Neural progenitor cell (in vitro differentiated cells): ENCODE measurements around the gene WDSUB1. TPM values are rescaled to one million over a fixed set of nuclear protein-coding genes. Genes with fewer than 3 reads are reported as not detected.

Experiments
- DNase-seq: peaks from one replicate; pipeline ENCODE4 v3.0.0-alpha.2; 2016; ENCODE audit warnings: low spot score
- H2AFZ ChIP-seq: fragments of 200-600 bp; sonication (generic); replicated peaks from 2 replicates; pipeline ENCODE4 v1.6.1; 2016; ENCODE audit warnings: antibody characterized with exemption
- H3F3A ChIP-seq: fragments of 200-600 bp; sonication (generic); 2 replicates; pipeline ENCODE4 v1.6.1; 2016; ENCODE audit warnings: antibody characterized with exemption, low read depth
- H3K27ac ChIP-seq: fragments of 200-600 bp; sonication (generic); 2 replicates; pipeline ENCODE4 v1.5.1; 2016; ENCODE audit warnings: mild to moderate bottlenecking
- H3K27me3 ChIP-seq: fragments of 200-600 bp; sonication (generic); 2 replicates; pipeline ENCODE4 v1.6.1; 2016; ENCODE audit warnings: mild to moderate bottlenecking, moderate library complexity
- H3K36me3 ChIP-seq: fragments of 200-600 bp; sonication (generic); 2 replicates; pipeline ENCODE4 v1.5.1; 2016
- H3K4me1 ChIP-seq: fragments of 200-600 bp; sonication (generic); 2 replicates; pipeline ENCODE4 v1.6.1; 2016; ENCODE audit warnings: mixed run types
- H3K4me2 ChIP-seq: fragments of 200-600 bp; sonication (generic); 2 replicates; pipeline ENCODE4 v1.6.1; 2016
- H3K4me3 ChIP-seq: fragments of 200-600 bp; sonication (generic); 2 replicates; pipeline ENCODE4 v1.5.1; 2016
- H3K79me2 ChIP-seq: fragments of 200-600 bp; sonication (generic); 2 replicates; pipeline ENCODE4 v1.6.1; 2016; ENCODE audit warnings: low read depth
- H3K9ac ChIP-seq: fragments of 200-600 bp; sonication (generic); 2 replicates; pipeline ENCODE4 v1.6.1; 2016
- H3K9me3 ChIP-seq: fragments of 200-600 bp; sonication (generic); 2 replicates; pipeline ENCODE4 v1.5.1; 2016; ENCODE audit warnings: low read depth
- H4K20me1 ChIP-seq: fragments of 200-600 bp; sonication (generic); 2 replicates; pipeline ENCODE4 v1.6.1; 2016; ENCODE audit warnings: low read depth
- H3K27ac Mint-ChIP-seq: 3 replicates; pipeline ENCODE4 v1.8.0; 2021; ENCODE audit warnings: mixed read lengths
- H3K27me3 Mint-ChIP-seq: 2 replicates; pipeline ENCODE4 v1.8.0; 2022; ENCODE audit warnings: low read depth, mild to moderate bottlenecking, inconsistent platforms, moderate library complexity, mixed read lengths; ENCODE audit not compliant: insufficient read depth
- H3K36me3 Mint-ChIP-seq: 3 replicates; pipeline ENCODE4 v1.8.0; 2021; ENCODE audit warnings: mixed read lengths
- H3K4me1 Mint-ChIP-seq: 3 replicates; pipeline ENCODE4 v1.8.0; 2021; ENCODE audit warnings: mixed read lengths
- H3K4me3 Mint-ChIP-seq: 3 replicates; pipeline ENCODE4 v1.8.0; 2021; ENCODE audit warnings: mild to moderate bottlenecking, moderate library complexity, mixed read lengths
- H3K9me3 Mint-ChIP-seq: 3 replicates; pipeline ENCODE4 v1.8.0; 2020; ENCODE audit warnings: mixed read lengths
- EZH2 ChIP-seq: fragments of 200-600 bp; sonication (generic); IDR thresholded peaks from 2 replicates; pipeline ENCODE4 v1.6.1; 2017; ENCODE audit warnings: antibody characterized with exemption, mild to moderate bottlenecking, moderate library complexity
- EZH2phosphoT487 ChIP-seq: fragments of 200-600 bp; sonication (generic); IDR thresholded peaks from 2 replicates; pipeline ENCODE4 v1.6.1; 2017; ENCODE audit warnings: antibody characterized with exemption
- total RNA-seq: library from RNA; depleted of rRNA; stranded (reverse); fragments of >200 nt; gene quantifications from 2 replicates; pipeline ENCODE4 v1.2.3, GENCODE V29; 2015; ENCODE audit warnings: low replicate concordance
- TF ChIP-seq, protein P1 (sequence below): fragments of 200-600 bp; sonication (generic); IDR thresholded peaks from 2 replicates; pipeline ENCODE4 v1.5.1; 2017; ENCODE audit warnings: antibody characterized with exemption, mild to moderate bottlenecking

The WDSUB1 gene
- total RNA-seq, 1 donor from 2014 or later, result 5.2 TPM

DNA sequence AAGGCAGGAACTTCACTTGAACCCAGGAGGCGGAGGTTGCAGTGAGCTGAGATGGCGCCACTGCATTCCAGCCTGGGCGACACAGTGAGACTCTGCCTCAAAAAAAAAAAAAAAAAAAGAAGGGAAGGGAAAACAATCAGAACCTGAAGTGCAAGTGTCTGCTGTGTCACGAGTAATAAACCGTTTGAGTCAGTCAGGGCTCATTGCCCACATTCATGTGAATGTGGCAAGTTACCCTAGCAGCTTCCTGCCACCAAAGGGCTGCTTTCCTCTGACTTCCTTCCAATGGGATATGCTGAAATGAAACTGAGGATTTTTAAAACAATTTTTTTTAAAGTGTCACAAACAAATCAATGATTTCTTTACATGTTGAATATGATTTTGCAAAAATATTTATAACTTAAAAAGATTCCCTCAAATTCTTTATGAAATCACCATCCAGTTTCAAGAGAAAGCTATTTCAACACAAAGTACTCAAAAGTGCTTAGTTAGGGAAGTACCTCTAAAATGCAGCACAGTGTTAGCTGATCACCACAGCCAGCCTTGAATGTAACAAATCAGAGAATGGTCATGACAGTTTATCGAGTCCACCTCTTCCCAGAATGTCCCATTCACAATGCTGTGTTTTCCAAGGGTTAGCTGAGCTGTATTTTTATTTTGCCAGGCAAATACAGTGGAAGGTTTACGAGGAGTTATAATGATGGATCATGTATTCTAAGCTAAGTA, 36.4 kb downstream of the WDSUB1 start:
- H3K36me3 Mint-ChIP-seq, result peaks cover 15% of the 10 kb centered on the region
- H3K9me3 ChIP-seq, result no peaks in the 10 kb centered on the region
- no peak overlapping the region for H3K4me3 Mint-ChIP-seq
- H4K20me1 ChIP-seq, result no peaks in the 10 kb centered on the region
- no peaks in the 10 kb centered on the region for H3F3A ChIP-seq
- H3K27me3 Mint-ChIP-seq, result peaks cover 5% of the 10 kb centered on the region
- H3K27ac ChIP-seq, result no peak overlapping the region
- no peaks in the 10 kb centered on the region for H3K79me2 ChIP-seq
- peaks cover 6% of the 10 kb centered on the region for H3K4me1 Mint-ChIP-seq
- no peak overlapping the region for H3K27ac Mint-ChIP-seq
- H3K9ac ChIP-seq, result no peak overlapping the region
- DNase-seq, result no peak
- H3K36me3 ChIP-seq, result peaks cover 4% of the 10 kb centered on the region
- no peak overlapping the region for H3K4me2 ChIP-seq
- H2AFZ ChIP-seq, result no peak overlapping the region
- no peaks in the 10 kb centered on the region for H3K4me1 ChIP-seq
- H3K9me3 Mint-ChIP-seq, result peaks cover 7% of the 10 kb centered on the region
- H3K27me3 ChIP-seq, result no peaks in the 10 kb centered on the region
- H3K4me3 ChIP-seq, result no peak overlapping the region
- TF ChIP-seq EZH2phosphoT487 (no peak), EZH2 (no peak)
- TF ChIP-seq, protein P1, sequence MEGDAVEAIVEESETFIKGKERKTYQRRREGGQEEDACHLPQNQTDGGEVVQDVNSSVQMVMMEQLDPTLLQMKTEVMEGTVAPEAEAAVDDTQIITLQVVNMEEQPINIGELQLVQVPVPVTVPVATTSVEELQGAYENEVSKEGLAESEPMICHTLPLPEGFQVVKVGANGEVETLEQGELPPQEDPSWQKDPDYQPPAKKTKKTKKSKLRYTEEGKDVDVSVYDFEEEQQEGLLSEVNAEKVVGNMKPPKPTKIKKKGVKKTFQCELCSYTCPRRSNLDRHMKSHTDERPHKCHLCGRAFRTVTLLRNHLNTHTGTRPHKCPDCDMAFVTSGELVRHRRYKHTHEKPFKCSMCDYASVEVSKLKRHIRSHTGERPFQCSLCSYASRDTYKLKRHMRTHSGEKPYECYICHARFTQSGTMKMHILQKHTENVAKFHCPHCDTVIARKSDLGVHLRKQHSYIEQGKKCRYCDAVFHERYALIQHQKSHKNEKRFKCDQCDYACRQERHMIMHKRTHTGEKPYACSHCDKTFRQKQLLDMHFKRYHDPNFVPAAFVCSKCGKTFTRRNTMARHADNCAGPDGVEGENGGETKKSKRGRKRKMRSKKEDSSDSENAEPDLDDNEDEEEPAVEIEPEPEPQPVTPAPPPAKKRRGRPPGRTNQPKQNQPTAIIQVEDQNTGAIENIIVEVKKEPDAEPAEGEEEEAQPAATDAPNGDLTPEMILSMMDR, result no peak

DNA sequence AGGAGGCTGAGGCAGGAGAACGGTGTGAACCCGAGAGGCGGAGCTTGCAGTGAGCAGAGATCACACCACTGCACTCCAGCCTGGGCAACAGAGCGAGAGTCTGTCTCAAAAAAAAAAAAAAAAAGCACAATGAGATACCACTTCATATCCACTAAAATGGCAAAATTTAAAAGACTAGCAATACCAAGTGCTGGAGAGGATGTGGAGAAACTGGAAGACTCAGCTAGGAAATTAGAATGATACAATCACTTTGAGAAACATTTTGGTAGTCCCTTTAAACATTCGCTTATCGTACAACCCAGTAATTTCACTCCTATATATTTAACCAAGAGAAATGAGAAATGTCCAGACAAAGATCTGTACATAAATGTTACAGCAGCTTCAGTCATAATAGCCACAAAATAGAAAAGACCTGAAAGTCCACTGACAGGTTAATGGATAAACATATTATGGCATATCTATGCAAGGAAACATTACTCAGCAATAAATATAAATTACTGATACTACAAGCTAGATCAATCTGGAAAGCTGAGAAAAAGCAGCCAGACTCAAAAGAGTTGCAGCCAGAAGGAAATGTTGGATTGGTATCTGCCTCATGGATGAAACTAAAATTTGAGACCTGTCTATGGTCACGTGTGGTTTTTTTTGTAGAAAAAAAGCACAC, 40.0 kb downstream of the WDSUB1 start:
- no peak overlapping the region for H3K4me3 ChIP-seq

DNA sequence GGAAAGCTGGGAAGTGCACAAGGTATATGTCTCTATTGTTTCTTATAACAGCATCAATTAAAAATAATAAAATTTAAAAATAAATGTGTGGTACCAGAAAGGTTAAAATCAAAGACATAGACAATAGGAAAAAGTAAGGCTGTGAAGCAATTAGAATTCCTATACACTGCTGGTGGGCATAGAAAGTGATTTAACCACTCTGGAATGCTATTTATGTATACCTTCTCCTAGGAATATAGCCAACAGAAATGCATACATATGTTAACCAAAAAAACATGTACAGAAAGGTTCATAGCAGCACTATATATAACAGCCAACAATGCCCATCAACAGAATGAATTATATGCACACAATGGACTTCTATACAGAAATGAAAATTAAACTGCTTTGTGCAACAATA, 43.0 kb downstream of the WDSUB1 start:
- Histone ChIP-seq H2AFZ (no peak overlapping the region), H3K4me2 (no peak overlapping the region), H3K4me3 (no peak overlapping the region), H3K27me3 (no peaks in the 10 kb centered on the region), H3F3A (no peaks in the 10 kb centered on the region), H3K4me1 (no peaks in the 10 kb centered on the region), H4K20me1 (no peaks in the 10 kb centered on the region), H3K9me3 (no peaks in the 10 kb centered on the region), H3K27ac (no peak overlapping the region), H3K9ac (no peak overlapping the region), H3K36me3 (peaks cover 4% of the 10 kb centered on the region), H3K79me2 (no peaks in the 10 kb centered on the region)
- TF ChIP-seq EZH2 (no peak), EZH2phosphoT487 (no peak)
- TF ChIP-seq, protein P1, result no peak
- Mint-ChIP-seq H3K27ac (no peak overlapping the region), H3K4me3 (no peak overlapping the region), H3K27me3 (no peaks in the 10 kb centered on the region), H3K36me3 (peaks cover 39% of the 10 kb centered on the region), H3K4me1 (no peaks in the 10 kb centered on the region), H3K9me3 (peaks cover 12% of the 10 kb centered on the region)
- no peak for DNase-seq

More for the DNA sequence above, 40.0 kb downstream of the WDSUB1 start:
- H3K27me3 ChIP-seq, result no peaks in the 10 kb centered on the region
- no peak overlapping the region for H2AFZ ChIP-seq
- no peak overlapping the region for H3K9ac ChIP-seq
- Mint-ChIP-seq H3K9me3 (peaks cover 12% of the 10 kb centered on the region), H3K27me3 (peaks cover 2% of the 10 kb centered on the region), H3K4me3 (no peak overlapping the region), H3K4me1 (peaks cover 2% of the 10 kb centered on the region), H3K27ac (no peak overlapping the region), H3K36me3 (peaks cover 26% of the 10 kb centered on the region)
- H3K4me1 ChIP-seq, result no peaks in the 10 kb centered on the region
- no peak overlapping the region for H3K4me2 ChIP-seq
- H3F3A ChIP-seq, result no peaks in the 10 kb centered on the region
- no peaks in the 10 kb centered on the region for H4K20me1 ChIP-seq
- peaks cover 4% of the 10 kb centered on the region for H3K36me3 ChIP-seq
- TF ChIP-seq EZH2 (no peak), EZH2phosphoT487 (no peak)
- TF ChIP-seq, protein P1, result no peak
- no peaks in the 10 kb centered on the region for H3K79me2 ChIP-seq
- DNase-seq, result no peak
- H3K27ac ChIP-seq, result no peak overlapping the region
- no peaks in the 10 kb centered on the region for H3K9me3 ChIP-seq
